GM13976 (cell line): ENCODE measurements around the gene APIP.

Experiments
- DNase-seq: peaks from one replicate; pipeline ENCODE4 v3.0.0; 2012; ENCODE audit warnings: low spot score
- in situ Hi-C: fragments of 300-500 bp; cut with MboI; formaldehyde crosslinking; loops from one replicate; pipeline ENCODE4 v1.12.0; 2022; ENCODE audit warnings: low sequenced_read_pairs, mixed read lengths, inconsistent platforms; ENCODE audit not compliant: unreplicated experiment
- TF ChIP-seq, protein P1 (sequence below): IDR thresholded peaks from 2 replicates; pipeline ENCODE4 v1.5.1; 2012; ENCODE audit warnings: borderline replicate concordance, mild to moderate bottlenecking; ENCODE audit not compliant: insufficient read depth; ENCODE audit errors: extremely low read depth, missing control alignments, control extremely low read depth

The APIP gene

DNA sequence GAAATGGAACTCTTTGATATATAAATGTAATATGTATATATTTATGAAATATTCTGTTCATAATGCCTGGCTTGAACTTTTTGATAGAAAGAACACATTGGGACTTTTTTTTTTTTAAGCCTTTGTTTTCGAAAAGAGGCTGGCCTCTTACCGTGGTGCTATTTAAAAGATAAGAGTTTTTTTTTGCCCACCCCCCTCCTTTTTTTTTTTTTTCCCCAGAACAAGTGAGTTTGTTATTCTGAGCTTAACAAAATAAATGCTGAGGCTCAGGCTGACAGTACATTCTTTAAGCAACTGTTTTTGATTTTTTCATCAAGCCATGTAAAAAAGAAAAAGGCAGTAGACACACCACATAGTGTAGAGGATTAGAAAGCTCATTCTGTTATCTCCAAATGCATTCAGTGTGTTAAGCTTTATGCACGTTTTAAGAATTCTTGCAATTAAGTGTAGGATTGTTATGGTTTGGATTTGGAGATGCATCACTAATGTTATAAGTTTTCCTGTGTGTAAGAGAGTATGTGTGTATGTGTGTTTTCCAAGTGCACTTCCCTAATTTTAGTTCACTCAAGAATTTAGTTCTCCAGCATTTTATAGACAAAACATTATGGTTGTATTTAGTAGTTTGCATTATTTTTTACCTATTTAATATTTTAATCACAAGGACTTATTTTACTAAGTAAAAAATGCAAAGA is 12.2 kb upstream of the APIP start:
- TF ChIP-seq, protein P1, sequence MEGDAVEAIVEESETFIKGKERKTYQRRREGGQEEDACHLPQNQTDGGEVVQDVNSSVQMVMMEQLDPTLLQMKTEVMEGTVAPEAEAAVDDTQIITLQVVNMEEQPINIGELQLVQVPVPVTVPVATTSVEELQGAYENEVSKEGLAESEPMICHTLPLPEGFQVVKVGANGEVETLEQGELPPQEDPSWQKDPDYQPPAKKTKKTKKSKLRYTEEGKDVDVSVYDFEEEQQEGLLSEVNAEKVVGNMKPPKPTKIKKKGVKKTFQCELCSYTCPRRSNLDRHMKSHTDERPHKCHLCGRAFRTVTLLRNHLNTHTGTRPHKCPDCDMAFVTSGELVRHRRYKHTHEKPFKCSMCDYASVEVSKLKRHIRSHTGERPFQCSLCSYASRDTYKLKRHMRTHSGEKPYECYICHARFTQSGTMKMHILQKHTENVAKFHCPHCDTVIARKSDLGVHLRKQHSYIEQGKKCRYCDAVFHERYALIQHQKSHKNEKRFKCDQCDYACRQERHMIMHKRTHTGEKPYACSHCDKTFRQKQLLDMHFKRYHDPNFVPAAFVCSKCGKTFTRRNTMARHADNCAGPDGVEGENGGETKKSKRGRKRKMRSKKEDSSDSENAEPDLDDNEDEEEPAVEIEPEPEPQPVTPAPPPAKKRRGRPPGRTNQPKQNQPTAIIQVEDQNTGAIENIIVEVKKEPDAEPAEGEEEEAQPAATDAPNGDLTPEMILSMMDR = no peak
- DNase-seq = no peak
- in situ Hi-C loops = no loop called here

GRCh38 chr11:34926831-34927132 is 10.6 kb upstream of the APIP start:
- no peak for DNase-seq
- in situ Hi-C loops = no loop called here
- TF ChIP-seq, protein P1 = no peak

DNA sequence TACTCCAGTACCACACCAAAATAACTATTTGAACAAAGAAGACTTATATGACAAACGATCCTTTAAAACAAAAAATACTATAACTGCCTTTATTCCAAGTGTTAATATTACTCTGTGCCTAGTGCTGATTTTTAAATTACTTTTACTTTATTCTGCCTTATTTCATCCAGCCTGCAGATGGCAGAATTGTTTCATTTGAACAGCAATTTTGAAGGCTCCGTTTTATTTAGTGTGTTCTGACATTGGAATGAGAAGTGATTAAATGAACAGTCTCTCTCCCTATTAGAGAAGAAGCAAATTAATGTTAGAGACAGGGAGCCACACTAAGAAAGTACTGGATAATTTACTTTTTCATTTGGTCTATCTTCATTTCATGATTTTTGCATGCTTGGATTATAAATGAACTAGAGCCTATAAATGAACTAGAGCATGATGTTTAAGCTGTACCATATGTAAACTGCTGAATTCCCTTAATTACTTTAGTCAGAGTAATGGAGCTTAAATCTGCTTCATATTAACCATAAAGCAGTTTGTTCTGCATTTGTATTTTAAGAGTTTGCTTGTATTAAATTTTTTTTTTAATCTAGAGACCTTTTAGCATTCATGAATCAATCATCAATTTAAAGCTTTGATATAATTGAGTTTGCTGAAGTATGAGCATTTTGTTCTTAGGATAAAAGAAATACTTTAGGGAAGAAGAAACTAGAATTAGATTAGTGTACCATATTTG is 10.1 kb upstream of the APIP start:
- TF ChIP-seq, protein P1 = peak; percentile 65
- DNase-seq = peak; percentile 18
- in situ Hi-C loops = no loop called here

DNA sequence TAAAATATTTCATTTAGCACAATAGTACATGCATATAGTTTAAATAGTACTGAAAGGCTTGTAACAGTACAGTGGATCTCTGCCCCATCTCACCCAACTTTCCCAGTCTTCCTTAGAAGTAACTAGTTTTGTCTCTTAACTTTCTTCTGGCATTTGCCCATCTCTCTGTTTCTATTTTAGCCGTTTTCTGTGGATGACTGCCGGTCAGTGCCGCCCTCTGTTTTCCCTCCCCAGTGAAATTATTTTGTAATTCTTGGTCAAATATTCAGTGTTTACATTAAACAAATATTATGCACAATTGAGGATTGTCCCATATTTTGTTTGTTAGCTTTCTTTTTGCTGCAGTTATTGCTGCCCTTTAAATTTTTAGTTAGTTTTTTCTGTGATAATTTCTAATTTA is 8.5 kb upstream of the APIP start:
- in situ Hi-C loops = no loop called here
- no peak for DNase-seq
- TF ChIP-seq, protein P1 = no peak

DNA sequence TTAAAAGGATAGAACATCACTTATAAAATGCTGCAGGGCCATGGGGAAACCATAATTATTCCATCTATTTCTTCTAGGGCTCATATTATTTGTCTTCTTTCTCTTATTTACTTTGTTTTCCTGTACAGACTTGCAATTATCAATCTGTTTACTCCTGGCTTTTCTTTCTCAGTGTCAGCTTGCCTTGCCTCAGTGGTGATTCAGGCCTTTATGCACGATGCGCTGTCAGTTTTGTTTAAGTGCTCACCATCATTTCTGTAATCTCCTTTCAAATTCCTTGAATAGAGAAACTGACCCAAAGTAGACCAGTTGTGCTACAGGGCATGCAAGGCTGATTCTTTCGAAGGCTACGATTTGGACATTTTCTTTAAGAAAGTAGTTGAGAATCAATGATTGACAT is 5.0 kb upstream of the APIP start:
- TF ChIP-seq, protein P1 = no peak
- in situ Hi-C loops = no loop called here
- DNase-seq = no peak

DNA sequence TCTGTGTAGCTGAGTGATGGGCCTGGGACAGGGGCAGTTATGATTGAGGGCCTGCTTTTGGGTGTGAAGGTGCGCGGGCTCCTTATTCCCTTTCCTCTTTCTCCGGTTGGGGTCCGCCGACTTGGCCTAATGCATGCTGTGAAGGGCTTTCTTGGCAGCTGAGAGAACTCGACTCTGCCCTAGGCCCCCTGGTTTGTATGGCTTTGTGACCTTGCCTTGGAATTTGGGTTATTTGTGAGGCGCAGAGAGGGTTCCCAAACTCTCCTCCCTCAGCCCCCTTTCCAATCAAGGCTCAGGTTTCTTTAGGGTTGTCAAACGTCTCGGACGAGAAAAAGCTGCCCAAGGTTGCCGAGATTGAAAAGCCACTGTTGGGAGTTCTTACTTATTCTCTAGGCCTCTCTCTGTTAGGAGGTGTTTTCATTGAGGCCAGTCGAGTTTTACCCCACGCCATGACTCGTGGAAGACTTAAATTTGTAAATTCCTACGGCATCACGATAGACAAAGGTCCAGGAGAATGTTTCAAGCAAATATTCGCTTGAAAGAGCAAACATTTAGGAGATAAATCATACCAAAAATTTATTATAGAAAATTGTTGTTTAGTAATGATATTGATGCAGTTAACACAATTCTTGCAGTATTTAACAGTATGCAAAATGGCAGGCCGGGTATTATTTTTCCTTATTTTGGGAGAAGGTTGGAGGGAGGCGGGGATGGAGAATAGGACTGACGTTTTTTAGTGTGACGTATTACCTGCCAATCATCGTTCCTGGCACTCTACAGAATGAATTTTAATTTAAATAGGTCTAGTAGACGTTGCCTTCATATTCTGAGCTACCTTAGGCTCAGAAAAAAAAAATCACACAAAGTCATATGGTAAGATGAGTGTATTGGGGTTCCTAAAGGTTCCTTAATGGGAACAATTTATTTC is 928 bp upstream of the APIP start:
- TF ChIP-seq, protein P1 = no peak
- no peak for DNase-seq
- in situ Hi-C loops = no loop called here
